Fibroblast of peridontal ligament (primary cell): ENCODE data around the gene NDUFB3.
"Not testable (repeated sequence)": the region's sequence is repeated elsewhere in the genome, so short reads cannot be mapped to it uniquely, and the experiment has no call there.

Experiments used
- DNase-seq: peaks from one replicate; pipeline ENCODE4 v3.0.0-alpha.2; 2010; ENCODE audit errors: extremely low read depth

Gene NDUFB3

DNA sequence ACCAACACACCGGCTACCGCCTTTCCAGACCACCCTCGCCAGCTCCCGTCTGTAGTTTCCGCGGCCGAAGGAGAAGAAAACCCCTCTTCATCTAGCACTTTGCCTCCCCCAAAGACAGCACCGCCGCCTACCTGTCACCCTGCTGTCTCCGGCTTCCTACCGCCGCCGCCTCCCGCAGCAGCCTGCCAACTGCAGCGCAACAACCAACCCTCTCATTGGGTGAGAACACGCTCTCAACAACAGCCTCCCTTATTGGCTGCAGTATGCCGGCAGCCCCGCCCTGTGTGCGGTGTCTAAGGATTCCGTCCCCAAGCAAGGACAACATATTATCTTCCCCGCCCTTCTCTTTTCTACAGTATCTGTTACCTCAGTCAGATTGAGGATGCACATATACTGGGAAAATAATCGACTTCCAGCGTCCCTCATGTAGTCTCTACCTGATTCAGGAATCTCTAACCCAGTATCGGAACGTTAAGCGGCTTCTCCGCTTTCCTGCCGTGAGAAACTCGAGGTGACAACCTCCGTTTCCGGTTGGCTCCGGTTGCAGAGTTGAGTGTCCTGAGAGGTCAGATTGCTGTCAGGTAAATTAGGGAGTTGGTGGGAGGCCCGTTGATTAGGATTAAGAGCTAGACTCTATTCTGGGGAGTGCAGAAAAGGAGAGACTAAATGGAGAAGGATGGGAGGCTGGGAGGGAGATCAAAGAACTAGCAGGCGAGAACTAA, at the start of gene NDUFB3, which contains the start of gene HYCC2:
Gene NDUFB3 (plus strand): TSS at position 523 of the 722 bp plus-strand sequence. CDS start 6,882 bp downstream, outside the sequence.
Gene HYCC2 (minus strand): TSS at position 193 of the 722 bp plus-strand sequence. CDS start 47,662 bp downstream, outside the sequence.
- DNase-seq, result peak; percentile 94

DNA sequence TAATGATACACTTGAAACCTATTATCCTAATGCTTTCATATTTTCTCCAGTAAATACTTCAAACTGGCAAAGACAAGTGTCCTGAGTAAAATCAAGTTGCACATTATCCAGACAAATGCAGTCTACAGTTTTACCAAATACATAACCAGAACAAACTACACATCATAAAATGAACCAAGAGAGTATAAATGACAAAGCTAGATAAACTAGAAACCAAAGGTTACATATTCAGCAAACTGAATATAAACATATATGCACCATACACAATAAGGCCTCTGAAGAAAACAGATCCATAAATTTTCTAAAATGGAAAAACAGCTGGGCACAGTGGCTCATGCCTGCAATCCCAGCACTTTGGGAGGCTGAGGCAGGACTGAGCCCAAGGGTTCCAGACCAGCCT, 47.3 kb upstream of the NDUFB3 start:
- no peak for DNase-seq

DNA sequence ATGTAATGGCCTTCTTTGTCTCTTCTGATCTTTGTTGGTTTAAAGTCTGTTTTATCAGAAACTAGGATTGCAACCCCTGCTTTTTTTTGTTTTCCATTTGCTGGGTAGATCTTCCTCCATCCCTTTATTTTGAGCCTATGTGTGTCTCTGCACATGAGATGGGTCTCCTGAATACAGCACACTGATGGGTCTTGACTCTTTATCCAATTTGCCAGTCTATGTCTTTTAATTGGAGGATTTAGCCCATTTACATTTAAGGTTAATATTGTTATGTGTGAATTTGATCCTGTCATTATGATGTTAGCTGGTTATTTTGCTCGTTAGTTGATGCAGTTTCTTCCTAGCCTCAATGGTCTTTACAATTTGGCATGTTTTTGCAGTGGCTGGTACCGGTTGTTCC, 37.4 kb upstream of the NDUFB3 start:
- DNase-seq, result not testable (repeated sequence)

DNA sequence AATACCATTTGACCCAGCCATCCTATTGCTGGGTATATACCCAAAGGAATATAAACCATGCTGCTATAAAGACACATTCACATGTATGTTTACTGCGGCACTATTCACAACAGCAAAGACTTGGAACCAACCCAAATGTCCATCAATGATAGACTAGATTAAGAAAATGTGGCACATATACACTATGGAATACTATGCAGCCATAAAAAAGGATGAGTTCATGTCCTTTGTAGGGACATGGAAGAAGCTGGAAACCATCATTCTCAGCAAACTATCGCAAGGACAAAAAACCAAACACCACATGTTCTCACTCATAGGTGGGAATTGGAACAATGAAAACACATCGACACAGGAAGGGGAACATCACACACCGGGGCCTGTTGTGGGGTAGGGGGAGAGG, 33.4 kb upstream of the NDUFB3 start:
- DNase-seq, result not testable (repeated sequence)

DNA sequence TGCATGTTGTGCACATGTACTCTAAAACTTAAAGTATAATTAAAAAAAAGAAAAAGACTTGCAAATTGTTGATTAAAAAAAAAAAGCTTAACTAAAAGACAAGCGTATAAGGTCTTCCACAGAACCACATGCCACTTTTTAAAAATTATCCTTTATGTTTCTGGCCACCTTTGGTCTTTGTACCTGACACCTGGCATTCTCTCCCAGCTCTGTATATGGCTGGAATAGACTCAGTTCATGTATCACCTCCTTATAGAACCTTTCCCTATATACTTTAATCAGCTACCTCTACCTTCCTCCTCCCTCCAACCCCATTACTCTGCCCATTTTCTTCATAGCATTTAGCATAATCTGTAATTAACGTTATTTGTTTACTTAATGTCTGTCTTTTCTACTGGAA, 32.9 kb upstream of the NDUFB3 start:
- no peak for DNase-seq

DNA sequence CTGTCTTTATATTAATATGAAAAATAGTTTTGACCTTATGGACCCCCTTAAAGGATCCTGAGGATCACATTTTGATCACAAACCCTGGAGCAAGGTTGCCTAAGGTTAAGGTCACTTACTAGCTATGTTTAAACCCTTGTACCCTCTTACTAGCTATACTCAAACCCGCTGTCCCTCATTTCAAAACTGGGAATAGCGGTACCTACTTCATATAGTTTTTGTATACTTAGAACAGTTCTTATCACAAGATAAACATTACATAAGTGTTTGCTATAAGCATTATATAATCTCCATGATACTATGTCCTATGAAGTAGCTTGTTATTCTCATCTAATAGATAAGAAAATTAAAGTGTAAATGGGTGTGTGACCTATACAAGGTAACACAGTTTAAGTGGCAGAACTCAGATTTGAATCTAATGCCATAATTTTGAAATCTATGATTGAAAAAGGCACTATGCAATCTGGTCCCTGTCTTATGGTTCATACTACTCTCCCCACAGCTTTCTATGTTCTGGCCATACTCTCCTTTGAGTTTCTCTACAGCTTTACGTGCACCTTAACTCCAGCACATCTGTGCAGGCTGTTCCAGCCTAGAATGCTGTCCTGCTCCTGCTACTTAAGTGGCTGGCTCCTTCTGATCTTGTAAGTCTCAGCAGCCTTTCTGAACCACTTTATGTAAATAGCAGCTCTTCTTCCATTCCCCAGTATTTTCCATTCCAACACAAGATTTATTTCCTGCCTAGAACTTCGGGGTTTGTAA, 30.8 kb upstream of the NDUFB3 start:
- no peak for DNase-seq

DNA sequence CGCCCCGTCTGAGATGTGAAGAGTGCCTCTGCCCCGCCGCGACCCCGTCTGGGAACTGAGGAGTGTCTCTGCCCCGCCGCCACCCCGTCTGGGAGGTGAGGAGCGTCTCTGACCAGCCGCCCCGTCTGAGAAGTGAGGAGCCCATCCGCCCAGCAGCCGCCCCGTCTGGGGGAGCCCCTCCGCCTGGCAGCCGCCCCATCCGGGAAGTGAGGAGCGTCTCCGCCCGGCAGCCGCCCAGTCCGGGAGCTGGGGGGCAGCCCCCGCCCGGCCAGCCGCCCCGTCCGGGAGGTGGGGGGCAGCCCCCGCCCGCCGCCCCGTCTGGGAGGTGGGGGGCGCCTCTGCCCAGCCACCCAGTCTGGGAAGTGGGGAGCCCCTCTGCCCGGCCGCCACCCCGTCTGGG, 29.4 kb upstream of the NDUFB3 start:
- not testable (repeated sequence) for DNase-seq

DNA sequence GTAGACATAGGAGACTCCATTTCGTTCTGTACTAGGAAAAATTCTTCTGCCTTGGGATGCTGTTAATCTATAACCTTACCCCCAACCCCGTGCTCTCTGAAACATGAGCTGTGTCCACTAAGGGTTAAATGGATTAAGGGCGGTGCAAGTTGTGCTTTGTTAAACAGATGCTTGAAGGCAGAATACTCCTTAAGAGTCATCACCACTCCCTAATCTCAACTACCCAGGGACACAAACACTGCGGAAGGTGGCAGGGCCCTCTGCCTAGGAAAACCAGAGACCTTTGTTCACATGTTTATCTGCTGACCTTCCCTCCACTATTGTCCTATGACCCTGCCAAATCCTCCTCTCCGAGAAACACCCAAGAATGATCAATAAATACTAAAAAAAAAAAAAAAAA, 28.8 kb upstream of the NDUFB3 start:
- DNase-seq, result not testable (repeated sequence)

DNA sequence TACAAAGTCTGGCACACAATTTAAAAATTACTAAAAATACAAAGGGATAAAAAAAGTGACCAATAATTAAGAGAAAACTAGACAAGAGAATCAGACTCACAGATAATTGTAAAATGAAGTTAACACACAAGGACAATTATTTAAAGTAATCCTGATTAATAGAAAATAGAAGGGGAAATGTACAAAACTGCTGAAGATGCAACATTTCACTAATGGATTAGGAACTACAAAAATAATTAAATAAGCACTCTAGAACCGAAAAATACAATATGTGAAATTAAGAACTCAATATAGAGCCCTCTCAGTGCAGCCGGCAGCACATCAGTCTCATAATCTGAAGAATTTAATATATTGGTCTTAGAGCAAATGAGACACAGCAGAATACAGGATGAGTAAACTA, 24.9 kb upstream of the NDUFB3 start:
- DNase-seq, result no peak

DNA sequence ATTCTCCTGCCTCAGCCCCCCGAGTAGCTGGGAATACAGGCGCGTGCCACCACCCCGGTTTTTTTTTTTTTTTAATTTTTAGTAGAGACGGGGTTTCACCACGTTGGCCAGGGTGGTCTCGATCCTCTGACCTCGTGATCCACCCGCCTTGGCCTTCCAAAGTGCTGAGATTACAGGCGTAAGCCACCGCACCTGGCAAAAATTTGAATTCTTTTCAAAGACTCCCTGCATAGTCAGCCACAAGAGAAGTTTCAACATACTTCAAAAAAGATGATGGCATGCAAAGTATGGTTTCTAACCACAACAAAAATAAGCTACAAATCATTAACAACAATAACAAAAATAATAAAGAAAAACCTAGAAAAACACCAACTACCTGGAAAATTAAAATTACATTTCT, 22.3 kb upstream of the NDUFB3 start:
- no peak for DNase-seq

DNA sequence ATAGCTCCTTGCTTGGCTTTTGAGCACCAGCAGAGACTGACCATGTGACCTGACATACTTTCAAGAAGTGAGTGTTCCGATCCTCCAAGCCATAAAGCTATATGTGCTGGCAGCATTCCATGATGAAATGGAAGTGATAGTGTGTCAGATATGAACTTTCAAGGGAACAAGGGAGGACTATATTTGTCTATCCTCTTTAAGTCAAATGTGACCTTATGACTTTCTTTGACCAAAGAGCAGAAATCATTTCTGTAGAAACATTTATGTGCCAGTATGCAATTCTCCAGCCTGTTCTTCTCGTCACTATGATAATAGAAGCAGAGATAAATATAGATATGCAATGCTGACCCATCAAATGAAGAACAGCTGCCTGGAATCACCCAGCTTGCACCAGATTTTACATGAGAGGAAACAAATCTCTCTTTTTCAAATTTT, 14.7 kb upstream of the NDUFB3 start:
- DNase-seq, result peak; percentile 71

DNA sequence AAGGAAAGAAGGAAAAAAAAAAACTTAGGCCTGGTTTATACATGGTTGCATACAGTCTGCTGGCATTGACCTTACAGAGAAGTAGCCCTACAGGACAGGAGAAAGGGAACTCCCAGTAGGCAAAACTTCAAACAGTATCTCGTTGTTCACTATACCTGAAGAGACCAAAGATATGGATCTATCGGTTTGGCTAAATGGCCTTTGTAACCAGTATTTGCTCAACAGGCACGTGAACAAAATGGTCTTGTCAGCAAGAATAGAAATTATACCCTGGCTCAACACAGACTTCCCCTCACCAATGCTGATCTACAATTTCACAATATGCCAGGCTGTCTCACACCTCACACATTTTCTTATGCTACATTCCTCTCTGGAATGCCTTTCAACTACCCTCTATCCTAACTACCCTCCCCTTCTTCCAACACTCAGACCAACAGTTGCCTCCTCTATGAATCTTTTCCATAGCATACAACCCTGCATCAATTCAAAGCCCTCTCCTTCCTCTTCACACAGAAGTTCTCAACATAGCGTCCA, 14.0 kb upstream of the NDUFB3 start:
- DNase-seq, result no peak

DNA sequence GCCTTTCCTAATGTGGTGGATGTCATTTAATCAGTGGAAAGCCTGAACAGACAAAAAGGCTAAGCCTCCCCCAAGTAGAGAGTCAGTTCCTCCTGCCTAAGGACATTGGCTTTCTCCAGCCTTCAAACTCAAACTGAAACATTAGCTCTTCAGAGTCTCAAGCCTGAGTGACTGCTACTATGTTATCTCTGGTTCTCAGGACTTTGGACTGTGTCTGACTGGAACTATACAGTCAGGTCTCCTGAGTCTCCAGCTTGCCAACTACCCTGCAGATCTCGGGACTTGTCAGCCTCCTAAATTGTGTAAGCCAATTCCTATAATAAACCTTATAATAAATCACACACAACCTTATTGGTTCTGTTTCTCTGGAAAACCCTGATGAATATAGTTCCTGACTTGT, 12.9 kb upstream of the NDUFB3 start:
- no peak for DNase-seq

DNA sequence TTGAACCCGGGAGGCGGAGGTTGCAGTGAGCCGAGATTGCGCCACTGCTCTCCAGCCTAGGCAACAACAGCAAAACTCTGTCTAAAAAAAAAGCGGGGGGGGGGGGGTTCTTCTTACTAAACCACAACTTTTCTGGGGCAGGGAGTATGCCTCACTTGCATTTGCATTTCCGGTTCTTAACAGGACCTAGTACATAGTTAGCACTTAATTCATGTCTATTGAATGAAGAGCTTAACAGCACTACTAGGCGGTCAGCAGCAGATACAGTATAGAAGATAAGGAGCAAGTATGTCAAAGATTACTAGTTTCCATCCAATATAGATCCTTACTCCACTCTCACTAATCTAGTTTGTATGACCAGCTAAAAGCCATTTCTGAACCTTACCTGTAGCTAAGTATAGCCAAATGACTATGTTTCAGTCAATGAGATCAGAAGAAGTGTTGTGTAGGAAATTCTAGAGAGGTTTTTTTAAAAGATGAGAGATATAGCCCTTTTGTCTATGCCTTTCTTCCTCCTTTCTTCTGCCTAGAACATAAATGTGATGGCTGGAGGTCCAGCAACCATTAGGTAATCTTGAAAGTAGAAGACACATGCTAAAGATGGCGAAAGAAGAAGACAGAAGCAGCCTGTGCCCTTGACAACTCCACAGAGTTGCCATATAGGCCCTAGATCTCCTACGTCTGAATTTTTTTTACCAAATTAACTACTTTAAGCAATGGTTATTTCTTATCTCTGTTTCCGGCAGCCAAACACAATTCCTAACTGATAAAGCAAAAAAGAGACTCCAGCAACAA, 11.6 kb upstream of the NDUFB3 start:
- DNase-seq, result no peak

DNA sequence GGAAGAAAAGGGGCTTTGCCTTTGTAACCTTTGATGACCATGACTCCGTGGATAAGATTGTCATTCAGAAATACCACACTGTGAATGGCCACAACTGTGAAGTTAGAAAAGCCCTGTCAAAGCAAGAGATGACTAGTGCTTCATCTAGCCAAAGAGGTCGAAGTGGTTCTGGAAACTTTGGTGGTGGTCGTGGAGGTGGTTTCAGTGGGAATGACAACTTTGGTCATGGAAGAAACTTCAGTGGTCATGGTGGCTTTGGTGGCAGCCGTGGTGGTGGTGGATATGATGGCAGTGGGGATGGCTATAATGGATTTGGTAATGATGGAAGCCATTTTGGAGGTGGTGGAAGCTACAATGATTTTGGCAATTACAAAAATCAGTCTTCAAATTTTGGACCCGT, 8.3 kb upstream of the NDUFB3 start:
- not testable (repeated sequence) for DNase-seq

DNA sequence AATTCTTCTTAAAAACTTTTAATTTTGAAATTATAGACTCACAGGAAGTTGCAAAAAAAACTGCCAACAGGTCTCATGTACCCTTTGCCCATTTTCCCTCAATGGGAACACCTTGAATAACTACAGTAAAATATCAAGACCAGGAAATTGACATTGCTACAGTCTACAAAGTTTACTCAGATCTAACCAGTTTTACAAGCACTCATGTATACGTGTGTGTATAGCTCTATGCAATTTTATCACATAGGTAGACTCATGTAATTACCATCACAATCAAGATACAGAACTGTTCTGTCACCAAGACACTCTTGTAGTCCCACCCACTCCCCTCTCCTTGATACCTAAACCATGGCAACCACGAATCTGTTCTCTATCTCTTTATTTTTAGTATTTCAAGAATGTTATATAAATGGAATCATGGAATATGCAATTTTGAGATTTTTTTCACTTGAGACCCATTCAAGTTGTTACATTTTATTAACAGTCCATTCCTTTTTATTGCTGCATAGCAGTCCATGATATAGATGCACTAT, 6.9 kb upstream of the NDUFB3 start:
- DNase-seq, result no peak

DNA sequence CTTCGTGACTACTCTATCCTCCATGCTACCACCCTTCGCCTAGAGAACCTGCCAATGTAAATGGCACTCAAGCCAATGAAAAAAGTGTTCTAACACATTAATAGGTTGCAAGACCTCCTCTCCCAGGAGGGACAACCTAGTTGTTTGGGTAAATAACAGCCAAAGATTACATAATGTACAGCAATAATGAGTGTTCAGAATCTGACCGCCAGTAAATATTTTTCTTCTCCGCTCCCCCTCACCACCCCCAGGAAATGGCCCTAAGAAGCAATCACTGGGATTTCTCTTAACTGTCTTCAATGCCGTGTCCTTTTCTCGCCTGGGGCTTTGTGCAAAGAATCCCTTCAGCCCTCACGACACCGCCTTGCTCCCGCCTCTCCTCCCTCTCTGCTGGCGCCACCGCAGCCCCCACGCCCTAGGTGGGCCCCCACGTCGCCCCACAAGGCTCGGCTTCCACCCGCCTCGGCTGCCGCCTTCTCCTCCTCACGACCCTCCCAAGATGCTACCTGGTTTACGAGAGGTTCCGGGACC, 788 bp upstream of the NDUFB3 start:
- DNase-seq, result peak; percentile 9

DNA sequence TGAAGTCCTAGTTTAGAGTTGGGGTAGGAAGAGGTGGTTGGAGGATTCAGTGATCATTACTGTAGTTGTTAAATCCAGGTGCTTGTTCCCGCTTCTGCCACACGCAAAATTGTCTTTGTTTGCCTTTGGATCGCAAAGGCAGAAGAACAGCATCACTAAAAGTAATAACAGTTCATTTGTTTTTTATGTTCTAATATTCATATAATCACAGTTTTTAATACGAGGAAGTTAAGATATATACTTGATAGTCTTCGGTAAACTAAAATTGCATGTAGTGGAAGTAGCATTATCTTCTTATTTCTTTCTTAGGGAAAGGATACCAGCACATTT, 365 bp downstream of the NDUFB3 start:
- DNase-seq, result no peak

DNA sequence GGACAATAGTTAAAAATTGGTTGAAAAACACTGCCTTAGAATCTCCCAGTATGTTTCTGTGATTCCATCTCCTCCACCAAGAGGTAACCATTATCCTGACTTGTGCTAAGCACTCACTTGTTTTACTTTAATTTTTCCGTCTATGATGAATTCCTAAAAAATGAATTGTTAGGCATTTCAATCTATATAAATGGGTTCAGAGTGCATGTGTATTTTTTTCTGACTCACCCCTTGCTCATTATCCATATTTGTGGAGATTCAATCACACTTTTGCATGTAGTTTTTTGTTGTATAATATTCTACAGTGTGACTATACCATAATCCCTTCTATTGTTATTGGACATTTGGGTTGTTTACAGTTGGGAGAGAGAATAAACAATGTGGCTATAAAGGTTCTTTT, 1.3 kb downstream of the NDUFB3 start:
- DNase-seq, result no peak

DNA sequence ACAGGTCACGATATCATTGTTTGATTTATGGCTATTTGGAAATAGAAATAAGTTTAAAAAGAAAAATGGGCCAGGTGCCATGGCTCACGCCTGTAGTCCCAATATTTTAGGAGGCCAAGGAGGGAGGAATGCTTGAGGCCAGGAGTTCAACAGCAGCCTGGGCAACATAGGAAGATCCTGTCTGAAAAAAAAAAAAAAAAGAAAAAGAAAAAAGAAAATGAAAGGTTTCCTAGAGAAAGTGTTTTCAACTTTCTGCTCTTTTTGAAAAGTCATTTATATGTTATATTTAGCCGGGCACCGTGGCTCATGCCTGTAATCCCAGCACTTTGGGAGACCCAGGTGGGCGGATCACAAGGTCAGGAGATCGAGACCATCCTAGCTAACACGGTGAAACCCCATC, 3.2 kb downstream of the NDUFB3 start:
- DNase-seq, result no peak

DNA sequence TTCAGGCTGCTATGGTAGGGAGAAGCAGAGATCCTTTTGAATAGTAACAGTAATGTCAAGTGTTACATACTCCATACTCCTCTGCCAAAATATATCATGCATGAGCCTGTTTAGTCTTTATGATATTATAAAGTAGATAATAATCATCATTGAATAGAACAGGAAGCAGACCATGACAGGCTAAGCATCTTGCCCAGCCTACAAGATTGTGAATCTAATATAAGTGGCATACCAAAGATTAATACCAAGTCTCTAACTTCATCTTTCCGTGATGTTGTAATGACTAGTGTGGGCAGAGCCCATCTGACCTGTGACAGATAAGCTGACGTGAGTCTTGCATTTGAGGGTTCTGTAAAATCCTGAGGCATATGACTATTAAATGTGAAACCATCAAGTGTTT, 13.1 kb downstream of the NDUFB3 start:
- DNase-seq, result no peak

DNA sequence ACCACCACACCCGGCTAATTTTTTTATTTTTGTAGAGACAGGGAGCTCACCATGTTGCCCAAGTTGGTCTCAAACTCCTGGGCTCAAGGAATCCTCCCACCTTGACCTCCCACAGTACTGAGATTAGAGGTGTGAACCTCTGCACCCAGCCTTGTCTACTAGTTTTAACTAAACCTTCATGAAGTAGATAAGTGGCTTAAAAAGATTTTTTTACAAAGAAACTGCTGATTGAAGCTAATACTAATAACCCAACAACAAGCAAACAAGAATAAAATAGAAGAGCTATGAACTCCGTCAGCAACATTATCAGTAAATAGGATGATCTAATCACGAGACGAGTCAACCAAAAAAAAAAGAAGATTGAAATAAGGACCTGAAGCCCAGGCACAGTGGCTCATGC, 18.8 kb downstream of the NDUFB3 start:
- no peak for DNase-seq
